GM12891 (cell line): ENCODE measurements around the gene BCORL1.

Experiments
- PAX5 ChIP-seq: IDR thresholded peaks from 2 replicates; pipeline ENCODE4 v1.6.1; 2011; ENCODE audit warnings: low read length, moderate library complexity, mild to moderate bottlenecking; ENCODE audit not compliant: insufficient read depth, severe bottlenecking
- POLR2A ChIP-seq: IDR thresholded peaks from 2 replicates; pipeline ENCODE4 v1.6.1; 2011; ENCODE audit warnings: low read depth, low read length, control low read depth
- POLR2AphosphoS5 ChIP-seq: IDR thresholded peaks from 2 replicates; pipeline ENCODE4 v1.6.1; 2011; ENCODE audit warnings: low read depth, low read length, control low read depth
- TAF1 ChIP-seq: IDR thresholded peaks from 2 replicates; pipeline ENCODE4 v1.6.1; 2011; ENCODE audit warnings: low read depth, low read length, control low read depth

- TF ChIP-seq POLR2AphosphoS5: no peak
- no peak for TF ChIP-seq POLR2A
- no peak for TF ChIP-seq PAX5
- no peak for TF ChIP-seq TAF1
Observed at GRCh38 chrX:130106071-130106470, 123.6 kb downstream of the BCORL1 start.
